ENCODE measurements around the gene GNMT.
"Not testable (repeated sequence)": the region's sequence is repeated elsewhere in the genome, so short reads cannot be mapped to it uniquely, and the experiment has no call there.

GNMT gene

DNA sequence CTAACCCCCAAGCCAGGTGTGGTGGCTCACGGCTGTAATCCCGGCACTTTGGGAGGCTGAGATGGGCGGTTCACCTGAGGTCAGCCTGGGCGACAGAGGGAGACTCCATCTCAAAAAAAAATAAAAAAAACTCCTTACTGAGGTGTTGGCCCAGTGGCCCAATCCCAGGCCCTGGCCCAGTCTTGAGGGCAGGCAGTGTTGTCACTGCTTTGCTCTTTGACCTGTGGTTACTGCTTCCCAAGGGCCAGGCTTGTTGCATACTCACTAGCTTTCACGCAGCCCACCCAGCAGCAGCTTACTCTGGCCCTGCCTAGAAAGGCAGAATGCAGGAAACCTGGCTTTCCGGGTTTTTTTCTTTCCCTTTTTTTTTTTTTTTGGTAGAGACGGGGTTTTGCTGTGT lies 18.1 kb upstream of the GNMT start:
- DNase-seq: no peak

DNA sequence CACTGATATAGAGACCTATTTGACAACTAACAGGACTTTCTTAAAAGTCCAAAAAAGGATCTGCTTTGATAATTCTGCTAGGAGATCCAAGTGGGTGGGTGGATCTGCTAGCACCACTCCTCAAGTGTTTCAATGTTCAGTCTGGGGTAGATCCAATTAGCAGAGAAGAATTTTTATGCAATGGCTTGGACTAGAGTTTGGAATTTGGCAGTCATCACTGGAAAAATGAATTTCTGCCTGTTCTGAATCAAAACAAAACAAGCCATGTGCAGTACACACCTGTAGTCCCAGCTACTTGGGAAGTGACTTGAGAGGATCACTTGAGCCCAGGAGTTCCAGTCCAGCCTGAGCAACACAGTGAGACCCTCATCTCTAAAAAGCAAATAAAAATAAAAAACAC lies 12.6 kb upstream of the GNMT start:
- no peak for DNase-seq

GRCh38 chr6:42952389-42952788 lies 8.2 kb upstream of the GNMT start:
- no peak for DNase-seq

- DNase-seq: not testable (repeated sequence)
Measured at GRCh38 chr6:42954405-42954804, 6.1 kb upstream of the GNMT start.

DNA sequence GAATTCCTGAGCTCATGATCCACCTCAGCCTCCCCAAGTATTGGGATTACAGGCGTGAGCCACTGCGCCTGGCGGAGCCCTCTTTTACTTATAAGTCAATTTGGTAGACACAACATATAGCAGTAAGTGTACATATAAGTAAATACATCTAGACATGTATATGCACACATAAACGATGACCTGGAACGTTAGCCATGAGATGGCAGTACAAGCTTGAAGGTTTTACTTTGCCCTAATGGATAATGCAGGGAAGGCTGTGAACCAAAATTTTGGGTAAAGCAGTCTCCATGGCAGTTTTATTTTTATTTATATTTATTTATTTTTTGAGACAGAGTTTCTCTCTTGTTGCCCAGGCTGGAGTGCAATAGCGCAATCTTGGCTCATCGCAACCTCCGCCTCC lies 2.4 kb upstream of the GNMT start:
- no peak for DNase-seq

GRCh38 chr6:42959917-42960242 lies 674 bp upstream of the GNMT start:
- no peak for DNase-seq

DNA sequence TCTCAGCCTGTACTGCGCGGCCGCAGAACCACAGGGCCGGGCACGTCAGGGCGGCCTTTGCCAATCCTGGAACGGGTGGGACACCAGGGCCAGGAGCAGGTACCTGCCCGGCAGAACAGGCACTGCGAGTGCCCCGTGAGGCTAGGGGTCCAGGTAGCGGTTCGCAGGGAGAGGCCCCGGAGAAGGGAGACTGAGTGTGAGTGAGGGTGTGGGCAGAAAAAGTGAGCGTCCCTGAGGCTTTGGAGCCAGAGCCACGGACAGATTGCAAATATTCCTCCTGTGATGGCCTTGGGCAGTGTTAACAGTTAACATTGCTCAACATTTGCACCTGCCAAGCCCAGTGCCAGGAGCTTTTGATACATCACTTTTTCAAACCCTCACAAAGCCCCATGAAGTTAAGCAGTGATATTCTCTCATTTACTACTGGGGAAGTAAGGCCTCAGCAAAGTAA lies 491 bp downstream of the GNMT start:
- no peak for DNase-seq

DNA sequence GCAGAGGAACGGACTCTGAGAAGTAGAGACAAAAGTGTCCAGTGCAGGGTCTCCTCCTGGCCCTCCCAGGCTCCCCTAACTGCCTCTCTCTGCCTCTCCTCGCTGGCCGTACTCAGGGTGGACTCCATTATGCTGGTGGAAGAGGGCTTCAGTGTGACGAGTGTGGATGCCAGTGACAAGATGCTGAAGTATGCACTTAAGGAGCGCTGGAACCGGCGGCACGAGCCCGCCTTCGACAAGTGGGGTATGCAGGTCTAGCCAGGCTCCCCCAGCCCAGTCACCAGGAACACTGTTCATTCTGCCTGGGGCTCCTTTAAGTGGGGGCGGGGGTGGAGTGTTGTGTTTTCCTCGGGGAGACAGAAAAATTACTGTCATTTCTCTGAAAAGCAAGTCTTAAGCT lies 1.5 kb downstream of the GNMT start:
- no peak for DNase-seq

GRCh38 chr6:42962502-42963178 lies 2.1 kb downstream of the GNMT start:
- DNase-seq: no peak

DNA sequence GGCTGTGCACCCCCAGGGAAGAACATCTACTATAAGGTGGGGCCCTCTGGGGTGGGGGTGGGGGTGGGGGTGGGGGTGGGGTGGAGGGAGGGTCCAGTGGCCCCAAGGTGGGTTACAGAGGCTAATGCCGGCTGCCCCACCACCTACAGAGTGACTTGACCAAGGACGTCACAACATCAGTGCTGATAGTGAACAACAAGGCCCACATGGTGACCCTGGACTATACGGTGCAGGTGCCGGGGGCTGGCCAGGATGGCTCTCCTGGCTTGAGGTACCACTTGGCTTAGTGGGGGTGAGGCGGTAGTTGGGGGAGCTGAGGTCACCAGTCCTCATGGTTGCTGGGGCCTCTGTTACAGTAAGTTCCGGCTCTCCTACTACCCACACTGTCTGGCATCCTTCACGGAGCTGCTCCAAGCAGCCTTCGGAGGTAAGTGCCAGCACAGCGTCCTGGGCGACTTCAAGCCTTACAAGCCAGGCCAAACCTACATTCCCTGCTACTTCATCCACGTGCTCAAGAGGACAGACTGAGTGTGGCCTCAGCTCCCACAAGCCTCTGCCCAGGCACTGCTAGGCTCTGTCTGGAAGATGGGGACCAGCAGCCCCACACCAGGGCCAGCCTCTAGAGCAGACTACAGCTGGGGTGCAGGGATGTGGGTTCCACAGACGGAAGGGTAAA lies 2.8 kb downstream of the GNMT start:
- no peak for DNase-seq

GRCh38 chr6:42963855-42964605 lies 3.5 kb downstream of the GNMT start:
- no peak for DNase-seq

- no peak for DNase-seq
Measured at GRCh38 chr6:42966571-42966970, 6.0 kb downstream of the GNMT start.

- DNase-seq: no peak
Measured at GRCh38 chr6:42967228-42967627, 6.7 kb downstream of the GNMT start.

DNA sequence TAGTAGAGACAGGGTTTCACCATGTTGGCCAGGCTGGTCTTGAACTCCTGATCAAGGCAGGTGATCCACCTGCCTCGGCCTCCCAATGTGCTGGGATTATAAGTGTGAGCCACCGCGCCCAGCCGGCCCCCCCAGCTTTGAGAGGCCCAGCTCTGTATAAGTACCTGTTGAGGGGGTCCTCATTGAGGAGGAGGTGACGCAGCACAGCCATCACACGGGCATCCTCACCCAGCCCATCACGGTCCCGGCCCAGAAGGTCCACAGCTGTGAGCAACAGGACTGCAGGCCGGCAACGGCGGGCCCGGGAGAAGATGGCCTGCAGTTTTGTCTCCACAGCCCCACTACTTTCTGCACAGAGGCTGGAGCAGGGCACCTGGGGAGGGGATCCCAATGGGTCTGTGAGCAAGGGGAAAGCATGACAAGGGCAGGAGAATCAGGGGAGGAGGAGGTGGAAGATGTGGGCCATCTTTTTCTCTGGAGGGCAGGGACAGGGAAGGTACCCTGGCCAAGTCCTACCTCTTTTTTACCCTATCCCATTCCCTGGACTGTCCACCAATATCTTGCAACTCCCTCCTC lies 7.7 kb downstream of the GNMT start:
- DNase-seq: no peak

GRCh38 chr6:42968783-42969182 lies 8.2 kb downstream of the GNMT start:
- no peak for DNase-seq

DNA sequence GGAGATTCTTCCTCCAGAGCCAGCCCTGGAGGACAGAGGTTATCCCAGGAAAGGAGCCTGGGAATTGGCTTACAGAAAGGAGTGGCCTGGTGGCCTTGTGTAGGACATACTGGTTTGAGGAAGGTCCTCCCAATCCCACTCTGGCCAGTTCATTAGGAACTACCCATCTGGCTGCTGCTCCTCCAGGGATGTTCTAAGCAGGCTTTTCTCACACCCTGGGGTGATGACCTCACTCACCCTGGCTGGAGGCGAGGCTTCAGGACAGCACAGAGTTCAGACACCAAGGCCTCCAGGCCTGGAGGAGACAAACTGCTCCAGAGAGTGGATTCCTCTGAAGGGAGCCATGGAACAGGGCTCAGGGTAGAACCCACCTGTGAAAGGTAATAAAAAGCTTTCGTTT lies 8.9 kb downstream of the GNMT start:
- DNase-seq: no peak

DNA sequence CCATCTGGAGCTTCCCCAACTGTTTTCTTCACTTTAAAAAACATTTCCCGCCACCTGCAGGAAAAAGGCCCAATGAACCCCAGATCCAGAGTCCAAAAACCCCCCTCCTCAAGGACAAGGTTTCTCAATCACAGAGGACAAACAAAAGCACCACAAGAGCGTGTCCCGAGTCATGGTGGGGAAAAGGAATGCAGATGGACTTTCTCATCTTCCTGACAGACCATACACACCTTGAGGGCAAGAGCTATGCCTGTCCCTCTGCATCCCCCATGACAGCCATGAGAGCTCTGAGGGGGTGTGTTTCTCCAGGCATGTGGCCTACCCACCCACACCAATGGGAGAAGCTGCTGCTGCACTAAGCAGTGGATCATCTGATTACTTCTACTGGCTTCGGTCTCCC lies 9.4 kb downstream of the GNMT start:
- DNase-seq: no peak

GRCh38 chr6:42970871-42971612 lies 10.5 kb downstream of the GNMT start:
- no peak for DNase-seq

DNA sequence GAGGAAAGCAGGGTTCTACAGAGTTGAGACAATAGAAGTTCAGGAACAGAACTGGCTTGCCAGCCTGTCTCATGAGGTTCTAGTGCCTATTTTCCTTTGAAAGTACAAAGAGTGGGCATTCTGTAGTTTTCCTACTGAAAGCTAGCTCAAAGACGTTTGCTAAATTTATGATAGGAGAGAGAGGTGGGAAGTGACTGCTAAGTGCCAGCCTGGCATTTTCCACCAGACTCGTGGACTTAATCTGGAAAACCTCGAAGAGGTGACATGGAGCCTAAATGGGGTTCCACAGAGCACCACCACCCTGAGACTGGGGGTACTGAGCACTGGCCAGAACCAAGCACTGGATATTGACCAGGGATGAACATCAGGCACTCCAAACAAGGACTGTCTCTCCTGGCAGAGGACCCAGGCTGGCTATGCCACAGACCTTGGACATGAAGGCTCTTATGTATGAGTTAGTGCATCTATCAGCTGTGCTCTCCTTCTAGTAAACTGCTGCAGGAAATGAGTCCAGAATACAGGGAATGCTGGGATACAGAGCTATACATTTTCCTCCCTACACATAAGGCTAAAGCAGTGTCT lies 11.3 kb downstream of the GNMT start:
- no peak for DNase-seq

- DNase-seq: no peak
Measured at GRCh38 chr6:42973926-42974325, 13.4 kb downstream of the GNMT start.

DNA sequence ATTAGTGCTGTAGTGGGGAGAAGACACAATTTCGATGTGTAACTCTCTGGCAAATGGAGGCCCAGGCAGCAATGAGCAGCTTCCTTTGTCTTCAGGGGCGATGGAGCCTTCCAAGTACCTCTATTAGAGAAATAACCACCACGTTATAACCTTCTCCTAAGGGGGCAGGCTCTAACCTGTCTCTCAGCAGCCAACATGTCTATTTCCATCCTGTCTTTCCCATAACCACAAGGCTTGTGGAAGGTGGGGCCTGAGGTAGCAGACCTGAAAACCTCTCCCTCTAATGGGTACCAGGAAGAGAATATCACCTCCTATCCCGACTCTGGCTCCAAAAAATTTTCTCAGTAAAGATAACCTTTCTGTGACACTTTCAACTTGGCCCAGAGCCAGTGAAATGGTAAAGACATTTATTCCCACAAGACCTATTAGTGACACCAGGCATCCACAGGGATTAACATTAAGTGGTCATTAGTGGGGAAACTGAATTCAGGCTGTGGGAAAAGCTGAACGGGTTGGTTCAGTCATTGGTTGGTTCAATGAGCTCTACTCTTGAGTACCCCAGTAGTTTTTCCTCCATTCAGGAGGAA lies 14.5 kb downstream of the GNMT start:
- DNase-seq: no peak

DNA sequence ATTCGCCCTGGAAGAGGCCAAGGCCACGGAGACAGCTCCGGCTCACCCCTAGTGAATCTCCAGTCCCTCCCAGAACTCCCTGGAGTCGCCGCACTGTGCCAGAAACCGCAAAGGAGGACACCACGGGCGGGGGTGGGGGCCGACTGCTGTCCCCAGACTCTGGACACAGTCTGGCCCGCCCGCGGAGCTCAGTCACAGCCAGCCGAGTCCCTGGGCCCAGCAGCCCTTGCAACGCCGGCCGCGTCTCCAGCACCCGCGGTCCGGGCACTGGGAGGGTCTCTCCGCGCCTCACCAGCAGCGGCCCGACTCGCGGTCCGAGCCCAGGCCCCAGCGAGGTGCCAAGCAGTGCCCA lies 17.9 kb downstream of the GNMT start:
- DNase-seq: no peak

Data from NCI-H774 (cell line).